GM21737 (cell line): ENCODE results near the gene ACR.
"Not testable (repeated sequence)": the region's sequence is repeated elsewhere in the genome, so short reads cannot be mapped to it uniquely, and the experiment has no call there.

Source experiments
- ATAC-seq: cut with Tn5 transposase; IDR thresholded peaks from one replicate; pipeline ENCODE4 v1.9.1; 2021; ENCODE audit warnings: mild to moderate bottlenecking, moderate library complexity; ENCODE audit not compliant: unreplicated experiment

Gene ACR

DNA sequence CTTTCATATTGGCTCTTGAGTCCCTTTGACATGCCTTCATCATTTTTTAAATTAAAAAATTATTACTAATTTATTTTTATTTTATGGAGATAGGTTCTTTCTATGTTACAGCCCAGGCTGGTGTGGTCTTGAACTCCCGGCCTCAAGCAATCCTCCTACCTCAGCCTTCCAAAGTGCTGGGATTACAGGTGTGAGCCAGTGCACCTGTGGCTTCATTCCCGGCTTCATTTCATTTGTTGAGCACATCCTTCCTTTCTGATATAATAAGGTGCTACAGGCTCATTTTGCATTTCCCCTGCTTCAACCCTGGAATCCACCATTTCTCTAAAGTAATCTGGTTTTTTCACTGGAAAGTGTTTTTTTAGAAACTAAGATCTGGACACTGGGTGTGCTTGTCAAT, 23.8 kb downstream of the ACR start:
- ATAC-seq = not testable (repeated sequence)

GRCh38 chr22:50764288-50764687, 26.3 kb downstream of the ACR start:
- not testable (repeated sequence) for ATAC-seq

GRCh38 chr22:50775132-50775531, 37.1 kb downstream of the ACR start:
- not testable (repeated sequence) for ATAC-seq

DNA sequence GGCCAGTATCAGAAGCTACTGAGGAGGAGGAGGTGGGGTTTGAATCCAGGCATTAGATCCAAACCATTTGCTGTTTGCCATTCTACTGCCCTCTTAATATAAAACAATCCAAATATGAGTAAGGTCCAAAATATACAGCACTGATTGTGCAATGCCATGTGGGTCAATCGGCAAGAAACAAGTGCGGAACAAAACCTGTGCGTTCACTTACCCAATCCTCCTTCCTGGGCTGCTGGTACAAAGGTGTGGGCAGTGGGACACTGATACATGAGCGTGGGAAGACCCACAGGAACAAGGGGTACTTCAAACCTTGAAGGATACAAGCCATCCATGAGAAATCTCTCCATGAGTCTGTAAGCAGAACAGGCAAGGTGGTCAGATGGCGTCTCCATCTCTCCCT, 39.6 kb downstream of the ACR start:
- not testable (repeated sequence) for ATAC-seq

DNA sequence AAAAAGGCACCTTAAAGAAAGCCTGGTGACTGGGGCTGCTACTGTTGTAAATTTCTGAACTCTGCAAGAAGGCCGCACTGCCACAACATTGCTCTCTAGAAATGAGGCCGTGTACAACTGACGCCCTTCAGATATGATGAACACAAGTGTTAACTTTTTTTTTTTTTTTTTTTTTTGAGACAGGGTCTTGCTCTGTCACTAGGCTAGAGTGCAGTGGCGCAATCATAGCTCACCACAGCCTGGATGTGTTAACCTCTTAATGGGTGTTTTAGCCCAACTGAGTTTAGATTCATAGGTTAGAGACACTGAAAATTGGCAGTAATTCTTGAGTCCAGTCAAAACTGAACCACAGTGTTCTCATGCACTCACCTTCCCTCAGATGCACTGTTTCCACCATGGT, 42.2 kb downstream of the ACR start:
- not testable (repeated sequence) for ATAC-seq

DNA sequence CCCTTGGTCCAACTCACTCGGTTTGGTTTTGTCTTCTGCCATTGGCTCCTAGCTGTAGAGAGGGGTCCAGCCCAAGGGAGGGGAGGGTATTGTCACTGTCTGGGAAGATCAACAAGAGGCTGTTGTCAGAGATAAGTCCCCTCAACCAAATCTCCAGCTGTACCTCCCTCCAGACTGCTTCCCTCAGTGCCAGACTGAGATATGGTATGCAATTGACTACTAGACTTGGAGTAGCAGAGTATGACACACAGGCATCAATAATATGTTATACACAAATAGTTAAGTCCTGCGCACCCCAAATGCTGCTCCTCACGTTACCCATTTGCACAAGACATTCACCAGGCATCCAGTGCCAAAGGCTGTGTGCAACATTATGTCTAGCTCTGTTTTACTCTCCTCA, 44.2 kb downstream of the ACR start:
- ATAC-seq = not testable (repeated sequence)

GRCh38 chr22:50783033-50783879, 45.3 kb downstream of the ACR start, which contains the start of gene RABL2B:
Gene RABL2B (minus strand): TSS chr22:50783636. CDS start chr22:50782294, 1,342 bp downstream.
- ATAC-seq = peak; percentile 91

GRCh38 chr22:50783880-50784276, 45.9 kb downstream of the ACR start:
- ATAC-seq = peak; percentile 26

- ATAC-seq = not testable (repeated sequence)
These were observed 47.3 kb downstream of the ACR start for GRCh38 chr22:50785289-50785688.

DNA sequence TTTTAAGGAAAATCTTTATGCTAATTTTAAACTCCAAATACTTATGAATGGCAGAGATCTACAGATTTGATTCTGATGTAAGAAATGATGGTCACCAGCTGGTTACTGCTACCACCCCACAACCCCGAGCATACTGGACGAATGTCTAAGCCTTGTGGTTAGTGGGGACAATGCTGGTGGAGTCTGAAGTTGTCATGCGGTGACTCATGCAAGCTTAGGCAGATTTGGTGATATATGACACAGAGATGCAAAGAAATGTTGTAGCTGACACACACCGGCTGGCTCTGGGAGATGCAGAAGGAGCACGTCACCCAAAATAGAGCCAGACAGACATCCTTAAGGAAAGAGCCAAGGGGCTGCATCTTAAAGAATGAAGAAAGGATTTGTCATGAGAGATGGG, 48.9 kb downstream of the ACR start:
- ATAC-seq = not testable (repeated sequence)
